HG03196 (cell line): ENCODE measurements around the gene ZNF598.
"Not testable (repeated sequence)": the region's sequence is repeated elsewhere in the genome, so short reads cannot be mapped to it uniquely, and the experiment has no call there.

ENCODE experiments used
- ATAC-seq: cut with Tn5 transposase; IDR thresholded peaks from one replicate; pipeline ENCODE4 v1.9.1; 2021; ENCODE audit not compliant: unreplicated experiment

Gene ZNF598

GRCh38 chr16:1960665-1961630 is 48.7 kb downstream of the ZNF598 start:
- no peak for ATAC-seq

DNA sequence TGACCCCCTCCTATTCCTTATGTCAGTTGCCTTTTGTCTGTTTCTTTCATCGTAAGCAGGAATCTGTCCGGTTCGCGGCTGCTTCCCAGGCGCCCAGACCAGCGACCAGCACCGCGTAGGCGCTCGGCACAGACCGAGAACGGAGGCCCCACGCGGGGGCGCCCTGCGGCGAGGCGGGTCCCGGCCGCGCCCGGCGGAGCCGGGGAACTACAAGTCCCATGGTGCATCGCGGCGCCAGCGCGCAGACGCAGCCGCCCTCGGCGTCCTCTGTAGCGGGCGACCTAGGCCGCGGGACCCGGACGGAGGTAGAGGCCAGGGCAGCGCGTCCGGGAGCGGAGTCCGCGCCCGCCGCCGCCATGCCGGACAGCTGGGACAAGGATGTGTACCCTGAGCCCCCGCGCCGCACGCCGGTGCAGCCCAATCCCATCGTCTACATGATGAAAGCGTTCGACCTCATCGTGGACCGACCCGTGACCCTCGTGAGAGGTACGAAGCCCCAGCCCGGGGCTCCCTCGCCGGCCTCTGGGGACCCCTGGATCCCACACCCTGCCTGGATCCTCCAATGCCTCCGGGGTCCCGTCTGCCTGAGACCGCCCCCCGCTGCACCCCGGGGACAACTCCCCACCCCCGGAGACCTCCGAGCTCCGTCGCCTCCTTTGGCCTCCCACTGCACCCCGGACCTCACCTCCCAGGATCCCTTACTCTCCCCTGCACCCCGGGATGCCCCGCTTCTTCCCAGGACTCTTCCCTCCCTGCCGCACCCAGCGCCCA is 50.2 kb downstream of the ZNF598 start, which contains the start of gene NDUFB10:
Gene NDUFB10 (plus strand): TSS at position 270 of the 771 bp plus-strand sequence. CDS start 87 bp downstream, at position 357.
- ATAC-seq, result peak; percentile 80

DNA sequence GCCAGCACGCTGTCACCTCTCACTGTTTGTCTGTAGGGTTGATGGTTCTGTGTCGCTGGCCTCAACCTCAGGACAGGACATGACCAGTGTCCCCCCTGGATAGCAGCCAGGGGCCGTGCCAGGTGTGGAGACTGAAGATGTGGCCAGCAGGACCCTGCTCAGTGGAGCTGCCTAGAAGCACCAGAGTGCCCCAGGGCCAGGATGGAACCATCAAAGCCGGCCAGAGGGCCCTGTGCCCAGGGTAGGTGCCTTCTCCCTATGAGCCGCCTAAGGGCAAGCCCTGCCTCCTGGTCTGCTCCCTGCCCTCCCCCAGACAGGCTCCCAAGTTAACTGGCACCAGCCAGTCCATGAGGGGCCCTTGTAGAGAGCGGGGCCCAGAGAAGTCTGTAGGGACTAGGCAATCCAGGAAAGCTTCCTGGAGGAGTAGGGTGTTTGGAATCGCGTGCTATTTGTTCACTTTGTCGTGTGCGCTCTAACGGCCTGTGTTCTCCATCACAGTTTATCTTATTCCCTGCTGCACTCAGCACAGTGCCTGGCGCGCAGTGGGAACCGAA is 50.8 kb downstream of the ZNF598 start:
- ATAC-seq, result no peak

GRCh38 chr16:1958143-1958491 is 51.5 kb downstream of the ZNF598 start:
- ATAC-seq, result not testable (repeated sequence)

- not testable (repeated sequence) for ATAC-seq
Observed at GRCh38 chr16:1957434-1958142, 52.0 kb downstream of the ZNF598 start.

GRCh38 chr16:1953734-1954133 is 55.9 kb downstream of the ZNF598 start:
- ATAC-seq, result no peak

DNA sequence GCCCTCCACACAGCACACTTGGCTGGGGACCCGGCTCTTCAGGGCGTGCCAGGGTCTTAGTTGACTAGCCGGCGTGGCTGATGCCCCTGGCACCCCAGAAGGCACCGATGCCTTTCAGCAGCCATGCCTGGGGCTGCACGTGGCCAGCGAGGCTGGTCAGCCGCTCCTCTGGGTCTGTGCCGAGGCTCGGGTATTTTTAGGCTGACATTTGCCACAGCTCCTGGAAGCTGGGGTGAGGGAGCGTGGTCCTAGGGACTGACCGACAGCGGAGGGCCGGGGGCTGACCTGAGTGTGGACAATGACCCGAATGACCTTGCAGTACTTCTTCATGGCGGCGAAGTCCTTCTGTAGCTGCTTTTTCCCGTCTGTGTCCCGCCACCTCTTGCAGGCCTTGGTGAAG is 59.1 kb downstream of the ZNF598 start:
- no peak for ATAC-seq

DNA sequence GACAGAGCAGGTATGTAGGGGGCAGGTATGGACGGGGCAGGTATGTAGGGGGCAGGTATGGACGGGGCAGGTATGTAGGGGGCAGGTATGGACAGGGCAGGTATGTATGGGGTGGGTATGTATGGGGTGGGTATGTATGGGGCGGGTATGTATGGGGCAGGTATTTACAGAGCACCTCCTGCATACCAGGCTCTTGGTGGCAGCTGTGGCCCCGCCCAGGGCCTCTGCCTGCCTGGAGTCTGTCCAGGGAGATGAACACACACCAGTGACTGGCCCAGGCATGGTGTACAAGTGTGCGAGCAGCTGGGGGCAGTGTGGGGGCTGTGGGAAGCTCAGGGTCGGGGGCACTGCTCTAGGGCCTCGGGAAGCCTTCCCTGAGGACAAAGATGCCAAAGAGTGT is 59.6 kb downstream of the ZNF598 start:
- no peak for ATAC-seq

DNA sequence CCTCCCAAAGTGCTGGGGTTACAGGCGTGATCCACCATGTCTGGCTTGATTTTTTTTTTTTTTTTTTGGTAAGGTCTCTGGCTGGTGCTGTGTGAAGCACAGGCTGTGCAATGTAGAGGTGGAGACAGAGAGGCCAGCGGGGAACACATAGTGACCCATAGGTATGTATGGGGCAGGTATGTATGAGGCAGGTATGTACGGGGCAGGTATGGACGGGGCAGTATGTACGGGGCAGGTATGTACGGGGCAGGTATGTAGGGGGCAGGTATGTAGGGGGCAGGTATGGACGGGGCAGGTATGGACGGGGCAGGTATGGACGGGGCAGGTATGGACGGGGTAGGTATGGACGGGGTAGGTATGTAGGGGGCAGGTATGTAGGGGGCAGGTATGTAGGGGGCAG is 60.1 kb downstream of the ZNF598 start:
- ATAC-seq, result no peak
